RWPE1 (cell line): ENCODE measurements around the gene TES.

Experiments used
- CTCF ChIA-PET: fragments of 350-600 bp; sonication (Branson Sonifier 250); formaldehyde crosslinking; extraction: SDS; loops from one replicate; lab custom pipeline; 2021; lab: Yijun Ruan, JAX
- POLR2A ChIA-PET: fragments of 400-600 bp; formaldehyde crosslinking; extraction: SDS; loops from one replicate; lab custom pipeline; 2020; ENCODE audit warnings: antibody characterized with exemption; ENCODE audit not compliant: low non-redundant PET; lab: Yijun Ruan, JAX
- DNase-seq: peaks from one replicate; pipeline ENCODE4 v3.0.0; 2012; ENCODE audit warnings: low spot score
- H3K27ac ChIP-seq: fragments of 450-650 bp; 2 replicates; pipeline ENCODE4 v1.5.1; 2017
- TF ChIP-seq, protein P1 (sequence below): fragments of 450-650 bp; conservative IDR thresholded peaks from 2 replicates; pipeline ENCODE4 v1.5.1; 2017; ENCODE audit warnings: low read depth, mild to moderate bottlenecking

The TES gene

GRCh38 chr7:116197360-116197759 is 13.0 kb upstream of the TES start:
- DNase-seq = no peak
- CTCF ChIA-PET = interaction anchor here (0.6 kb wide), 1 partner anchor 200 kb away, joined by 4 read pairs; no protein-coding TSS in a partner anchor
- H3K27ac ChIP-seq = no peak overlapping the region
- TF ChIP-seq, protein P1, sequence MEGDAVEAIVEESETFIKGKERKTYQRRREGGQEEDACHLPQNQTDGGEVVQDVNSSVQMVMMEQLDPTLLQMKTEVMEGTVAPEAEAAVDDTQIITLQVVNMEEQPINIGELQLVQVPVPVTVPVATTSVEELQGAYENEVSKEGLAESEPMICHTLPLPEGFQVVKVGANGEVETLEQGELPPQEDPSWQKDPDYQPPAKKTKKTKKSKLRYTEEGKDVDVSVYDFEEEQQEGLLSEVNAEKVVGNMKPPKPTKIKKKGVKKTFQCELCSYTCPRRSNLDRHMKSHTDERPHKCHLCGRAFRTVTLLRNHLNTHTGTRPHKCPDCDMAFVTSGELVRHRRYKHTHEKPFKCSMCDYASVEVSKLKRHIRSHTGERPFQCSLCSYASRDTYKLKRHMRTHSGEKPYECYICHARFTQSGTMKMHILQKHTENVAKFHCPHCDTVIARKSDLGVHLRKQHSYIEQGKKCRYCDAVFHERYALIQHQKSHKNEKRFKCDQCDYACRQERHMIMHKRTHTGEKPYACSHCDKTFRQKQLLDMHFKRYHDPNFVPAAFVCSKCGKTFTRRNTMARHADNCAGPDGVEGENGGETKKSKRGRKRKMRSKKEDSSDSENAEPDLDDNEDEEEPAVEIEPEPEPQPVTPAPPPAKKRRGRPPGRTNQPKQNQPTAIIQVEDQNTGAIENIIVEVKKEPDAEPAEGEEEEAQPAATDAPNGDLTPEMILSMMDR = no peak
- POLR2A ChIA-PET = no interaction called here

DNA sequence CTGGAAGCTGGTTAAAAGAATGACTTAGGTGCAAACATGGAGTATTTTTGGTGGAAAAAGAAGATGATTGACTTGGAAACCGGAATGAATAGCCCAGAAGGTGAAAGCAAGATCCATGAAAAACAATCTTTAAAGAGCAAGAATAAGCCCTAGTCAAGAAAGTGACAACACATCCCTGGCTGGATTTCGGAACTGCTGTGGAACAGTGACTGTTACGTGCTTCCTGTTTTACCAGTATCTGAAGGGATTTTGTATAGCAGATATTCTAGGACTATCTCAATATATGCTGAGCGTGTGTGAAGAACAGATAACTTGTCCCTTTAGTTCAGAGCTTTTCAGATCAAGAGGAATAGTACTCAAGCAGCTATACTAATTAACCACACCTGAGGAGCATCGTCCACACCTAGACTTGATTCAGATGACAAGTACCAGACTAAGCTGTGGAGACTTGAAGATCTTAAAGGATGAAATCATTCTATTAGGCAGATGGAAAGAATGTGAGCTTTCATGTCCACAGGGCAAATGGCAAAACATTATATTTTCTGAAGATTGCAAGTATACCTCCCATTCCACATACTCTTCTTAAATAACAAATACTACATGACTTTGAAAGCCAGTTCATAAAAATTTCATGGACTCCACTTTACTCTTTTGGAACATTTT is 11.5 kb upstream of the TES start:
- TF ChIP-seq, protein P1 = no peak

DNA sequence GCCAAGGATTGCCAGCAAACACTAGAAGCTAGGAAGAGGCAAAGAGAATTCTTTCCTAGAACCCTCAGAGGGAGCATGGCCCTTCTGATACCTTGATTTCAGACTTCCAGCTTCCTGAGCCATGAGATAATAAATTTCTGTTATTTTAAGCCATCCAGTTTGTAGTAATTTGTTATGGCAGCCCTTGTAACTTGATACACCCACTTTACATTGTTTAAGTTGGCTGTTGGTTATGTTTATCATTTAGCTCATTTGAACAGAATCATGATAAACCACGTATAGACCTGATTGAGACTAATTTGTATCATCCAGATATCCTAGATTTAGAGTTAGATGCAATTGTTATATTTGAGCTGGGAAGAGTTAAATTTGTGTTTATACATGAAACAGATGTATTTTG is 9.4 kb upstream of the TES start:
- TF ChIP-seq, protein P1 = no peak
- H3K27ac ChIP-seq = no peak overlapping the region
- CTCF ChIA-PET = interaction anchor here (0.8 to 1.5 kb wide), 2 partner anchors 20 to 35 kb away, joined by 3 to 4 read pairs; no protein-coding TSS in a partner anchor
- DNase-seq = no peak
- POLR2A ChIA-PET = interaction anchor here (0.6 to 0.8 kb wide), 2 partner anchors 51 to 506 kb away, joined by 3 read pairs; no protein-coding TSS in a partner anchor

More for the DNA sequence above, 11.5 kb upstream of the TES start:
- ChIA-PET POLR2A (no interaction called here), CTCF (interaction anchor here (0.7 kb wide), 1 partner anchor 429 kb away, joined by 3 read pairs; no protein-coding TSS in a partner anchor)
- DNase-seq = no peak
- H3K27ac ChIP-seq = no peak overlapping the region

DNA sequence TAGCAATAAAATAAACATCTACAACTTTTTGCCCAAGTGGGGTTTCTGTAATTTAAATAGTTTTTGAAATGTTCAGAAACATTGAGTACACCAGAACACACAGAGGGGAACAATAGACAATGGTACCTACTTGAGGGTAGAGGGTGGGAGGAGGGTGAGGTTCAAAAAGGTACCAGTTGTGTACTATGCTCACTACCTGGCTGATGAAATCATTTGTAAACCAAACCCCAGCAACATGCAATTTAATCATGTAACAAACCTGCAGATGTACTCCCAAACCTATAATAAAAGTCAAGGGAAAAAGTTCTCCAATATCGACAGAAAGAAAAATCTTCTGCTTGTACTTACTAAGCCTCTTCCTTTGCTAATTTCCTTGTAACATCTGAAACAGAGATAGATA is 4.2 kb upstream of the TES start:
- CTCF ChIA-PET = interaction anchor here (0.7 kb wide), 1 partner anchor 501 kb away, joined by 4 read pairs; no protein-coding TSS in a partner anchor

GRCh38 chr7:116208919-116209318 is 1.4 kb upstream of the TES start:
- CTCF ChIA-PET = interaction anchor here (0.5 kb wide), 1 partner anchor 16 kb away, joined by 4 read pairs; no protein-coding TSS in a partner anchor

More for the DNA sequence above, 4.2 kb upstream of the TES start:
- no peak overlapping the region for H3K27ac ChIP-seq
- no peak for DNase-seq
- TF ChIP-seq, protein P1 = no peak
- POLR2A ChIA-PET = no interaction called here

GRCh38 chr7:116209561-116210070 is 723 bp upstream of the TES start:
- no peak overlapping the region for H3K27ac ChIP-seq
- CTCF ChIA-PET = interaction anchor here (1.1 kb wide), 1 partner anchor 29 kb away, joined by 4 read pairs; no protein-coding TSS in a partner anchor
- DNase-seq = no peak
- TF ChIP-seq, protein P1 = no peak
- POLR2A ChIA-PET = interaction anchor here (0.7 kb wide), 1 partner anchor 14 kb away, joined by 4 read pairs; no protein-coding TSS in a partner anchor

More at GRCh38 chr7:116208919-116209318, 1.4 kb upstream of the TES start:
- TF ChIP-seq, protein P1 = no peak
- no peak for DNase-seq
- POLR2A ChIA-PET = interaction anchor here (0.7 kb wide), 1 partner anchor 14 kb away, joined by 4 read pairs; no protein-coding TSS in a partner anchor
- H3K27ac ChIP-seq = no peak overlapping the region
